HCEC 1CT (cell line): ENCODE measurements around the gene ANTXRL.
"Not testable (repeated sequence)": the region's sequence is repeated elsewhere in the genome, so short reads cannot be mapped to it uniquely, and the experiment has no call there.

ENCODE experiments used
- DNase-seq: peaks from one replicate; pipeline ENCODE4 v3.0.0-alpha.2; 2017

ANTXRL gene

DNA sequence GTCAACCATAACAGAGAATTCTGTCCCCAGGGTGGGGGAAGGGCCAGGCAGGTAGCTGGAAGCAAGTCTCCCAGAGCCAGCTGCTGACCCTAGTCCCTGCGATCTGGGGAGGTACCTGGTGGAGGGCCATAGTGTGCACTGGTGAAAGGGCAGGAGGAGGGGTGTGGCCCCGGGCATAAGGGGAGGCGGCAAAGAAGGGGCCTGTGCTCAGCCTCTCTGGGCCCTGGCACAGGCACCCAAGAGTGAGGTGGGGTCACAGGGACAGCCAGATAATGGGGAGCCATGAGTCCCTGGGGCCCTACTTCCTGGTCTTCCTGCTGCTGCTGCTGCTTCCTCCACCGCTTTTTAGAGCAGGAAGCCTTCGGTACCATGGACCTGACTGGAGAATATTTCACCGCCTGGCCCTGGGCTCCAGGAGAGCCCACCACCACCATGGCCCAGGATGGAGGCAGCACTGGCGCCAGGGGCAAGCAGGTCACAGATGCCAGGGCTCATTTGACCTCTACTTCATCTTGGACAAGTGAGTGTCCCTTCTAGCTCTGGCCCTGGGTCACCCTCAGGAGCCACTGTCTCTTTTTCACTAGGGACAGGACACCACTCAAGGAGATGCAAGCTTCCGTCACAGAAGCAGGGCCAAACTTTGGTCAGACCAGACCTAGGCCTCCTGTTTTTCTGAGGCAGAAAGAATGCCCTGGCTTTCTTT, at the start of gene ANTXRL:
Gene ANTXRL, plus strand, starts transcription at position 7 of the 703 bp plus-strand sequence. Its CDS starts 266 bp downstream, at position 273.
- DNase-seq: no peak

DNA sequence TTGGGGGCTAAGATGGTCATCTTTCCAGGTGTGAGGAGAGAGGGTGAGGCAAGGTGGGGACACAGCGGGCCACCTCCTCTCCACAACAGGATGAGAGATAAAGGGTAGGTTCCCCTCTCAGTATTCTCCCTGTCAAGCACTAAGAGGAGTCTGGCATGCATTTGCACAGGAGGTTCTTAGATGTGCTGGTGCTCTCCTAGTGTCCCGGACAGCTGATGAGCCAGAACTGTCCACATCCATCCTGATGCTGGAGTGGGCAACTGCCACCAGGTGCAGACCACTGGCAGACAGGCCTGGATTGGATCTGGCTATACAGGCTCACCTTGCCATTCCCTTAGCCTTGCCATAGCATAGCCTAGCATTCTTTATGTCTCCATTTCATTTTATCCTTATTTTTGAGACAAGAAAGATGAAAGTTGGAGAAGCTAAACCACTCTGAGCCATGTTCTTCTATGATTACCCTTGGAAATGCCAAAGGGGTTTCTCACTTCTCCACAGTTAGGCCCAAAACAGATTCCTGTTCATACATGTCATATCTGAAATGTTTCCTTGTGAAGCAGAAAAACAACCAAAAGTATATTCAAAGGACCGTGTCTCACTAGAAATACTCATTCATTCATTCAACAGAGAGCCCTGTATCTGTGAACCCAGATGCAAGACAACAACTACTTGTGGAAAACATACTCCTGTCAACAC, 48.8 kb upstream of the ANTXRL start:
- DNase-seq: no peak

DNA sequence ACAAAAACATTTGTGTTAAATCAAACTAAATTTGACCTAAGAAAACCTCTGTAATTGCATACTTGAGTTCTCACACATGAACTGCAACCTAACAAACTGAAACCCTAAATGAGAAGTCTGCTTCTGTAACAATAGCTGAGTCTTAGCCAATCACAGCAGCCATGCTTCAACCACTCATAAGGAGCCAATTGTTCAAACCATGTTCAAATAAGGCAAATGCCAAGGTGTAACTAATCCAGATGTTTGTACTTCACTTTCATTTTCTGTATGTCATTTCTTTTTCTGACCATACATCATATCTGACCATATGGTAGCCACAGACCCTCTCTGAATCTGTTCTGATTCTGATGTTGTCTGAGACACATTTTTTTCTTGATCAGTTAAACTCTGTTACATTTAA, 47.5 kb upstream of the ANTXRL start:
- no peak for DNase-seq

- no peak for DNase-seq
These were observed 46.7 kb upstream of the ANTXRL start for GRCh38 chr10:46239993-46240683.

DNA sequence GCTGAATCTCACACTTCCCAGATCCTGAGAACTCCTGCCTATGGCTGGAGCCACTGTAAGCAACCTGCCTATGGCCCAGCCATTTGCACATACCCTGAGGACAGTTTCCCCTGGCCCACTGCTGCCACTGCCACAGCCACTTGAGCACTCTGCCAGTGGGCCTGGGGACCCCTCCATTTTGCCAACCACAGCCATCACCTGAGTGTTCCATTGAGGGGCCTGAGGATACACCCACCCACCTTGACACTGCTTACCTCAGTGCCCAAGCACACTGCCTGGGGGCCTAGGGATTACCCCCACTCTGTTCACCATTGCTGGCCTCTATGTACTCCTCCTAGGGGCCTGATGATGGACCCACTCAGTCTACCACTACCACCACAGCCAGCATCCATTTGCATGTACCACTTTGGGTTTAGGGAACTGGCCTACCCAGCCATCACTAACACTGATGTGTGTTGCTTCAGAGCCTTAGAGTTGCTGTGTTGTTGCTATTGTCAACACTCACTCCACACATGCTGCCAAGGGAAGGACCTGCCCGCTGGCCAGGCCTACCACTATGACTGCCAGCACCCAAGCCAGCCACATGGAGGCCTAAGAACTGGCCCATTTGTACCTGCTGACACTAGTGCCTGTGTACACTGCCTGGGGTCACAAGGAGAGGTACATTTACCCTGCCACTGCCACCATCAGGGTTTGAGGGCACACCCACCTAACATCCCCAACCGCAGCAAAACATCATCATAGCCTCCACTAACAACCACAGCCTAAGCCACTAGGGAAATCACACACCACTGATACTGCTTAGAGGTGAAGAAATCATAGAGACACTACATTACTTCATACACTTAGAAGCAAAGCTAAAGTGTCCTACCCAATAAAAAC, 45.9 kb upstream of the ANTXRL start:
- no peak for DNase-seq

DNA sequence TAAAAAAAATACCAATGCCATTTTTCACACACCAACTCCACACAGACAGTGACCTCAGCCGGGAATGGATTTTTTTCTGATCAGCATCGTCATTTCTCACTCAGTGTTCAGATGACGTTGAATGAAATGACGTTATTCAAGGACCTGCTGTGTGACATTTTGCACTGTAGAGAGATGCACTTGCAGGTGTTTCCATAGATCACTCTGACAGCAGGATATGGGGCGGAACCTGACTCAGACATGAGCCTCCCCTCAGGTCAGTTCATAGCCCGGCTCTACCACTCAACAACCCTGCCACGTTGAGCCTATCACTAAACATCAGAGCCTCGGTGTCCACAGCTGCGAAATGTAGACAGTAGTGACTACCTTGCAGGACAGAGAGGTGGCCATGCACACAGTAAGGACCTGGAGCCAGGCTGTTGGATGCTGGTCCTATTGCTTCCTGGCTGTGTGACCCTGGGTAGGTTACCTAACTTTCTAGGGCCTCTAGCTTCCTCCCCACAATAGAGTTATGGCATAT, 41.4 kb upstream of the ANTXRL start:
- no peak for DNase-seq

DNA sequence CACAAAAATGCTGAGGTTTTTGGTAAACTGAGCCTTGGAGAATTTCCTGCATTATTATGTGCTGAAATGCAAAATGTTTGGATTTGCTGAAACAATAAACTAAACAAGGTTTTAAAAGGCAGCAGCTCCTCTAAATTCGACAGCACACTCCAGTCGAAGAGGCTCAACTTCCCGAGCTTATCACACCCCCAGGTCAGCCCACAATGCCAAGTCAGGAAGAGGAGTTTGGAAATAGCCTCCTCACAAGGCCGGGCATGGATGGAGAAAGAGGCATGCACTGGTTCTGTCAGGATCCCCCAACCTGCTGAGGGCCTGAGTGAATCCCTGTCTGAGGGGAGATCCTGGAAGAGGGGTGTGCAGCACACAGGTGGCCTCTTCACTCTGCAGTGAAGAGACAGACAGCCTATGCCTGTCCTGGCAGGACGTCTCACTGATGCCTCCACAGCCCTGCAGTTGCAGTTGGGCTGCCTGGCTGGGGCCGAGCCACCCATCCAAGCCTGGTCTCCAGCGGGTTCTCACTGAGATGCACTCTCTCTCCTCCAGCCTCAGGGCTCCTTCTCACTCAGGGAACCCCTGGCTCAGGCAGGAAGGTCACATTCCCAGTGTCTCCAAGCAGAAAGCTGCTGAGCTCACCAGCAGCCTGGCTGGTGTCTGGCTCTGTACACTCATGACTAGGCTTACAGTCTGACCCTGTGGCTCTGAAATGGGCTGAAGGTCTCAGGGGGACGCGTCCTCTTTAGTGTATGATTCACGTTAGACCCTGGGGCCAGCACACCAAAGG, 40.2 kb upstream of the ANTXRL start:
- DNase-seq: not testable (repeated sequence)

GRCh38 chr10:46247181-46247475, 39.7 kb upstream of the ANTXRL start:
- DNase-seq: no peak

GRCh38 chr10:46247808-46248569, 38.8 kb upstream of the ANTXRL start:
- no peak for DNase-seq

DNA sequence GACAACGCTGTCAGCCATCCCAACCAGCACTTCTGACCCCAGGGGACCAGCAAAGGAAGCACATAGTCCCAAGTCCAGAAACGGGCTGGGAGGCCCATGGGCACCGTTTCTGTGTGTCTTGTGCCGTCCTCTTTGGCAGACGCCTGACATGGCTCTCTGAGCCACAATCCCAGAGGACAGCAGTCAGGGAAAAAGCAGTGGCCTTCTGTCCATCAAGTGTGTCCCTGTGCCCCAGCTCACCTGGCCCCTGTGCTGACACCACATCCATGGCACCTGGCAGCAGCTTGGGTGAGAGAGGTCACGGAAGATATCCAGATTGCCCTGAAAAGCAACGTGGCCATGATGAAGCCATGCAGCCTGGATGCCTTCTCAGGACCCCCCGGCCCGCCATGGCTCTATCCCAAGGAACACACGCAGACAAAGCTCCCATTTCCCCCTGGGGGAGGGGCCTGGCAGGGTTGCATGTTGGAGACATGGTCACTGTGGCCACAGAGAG, 38.1 kb upstream of the ANTXRL start:
- no peak for DNase-seq

DNA sequence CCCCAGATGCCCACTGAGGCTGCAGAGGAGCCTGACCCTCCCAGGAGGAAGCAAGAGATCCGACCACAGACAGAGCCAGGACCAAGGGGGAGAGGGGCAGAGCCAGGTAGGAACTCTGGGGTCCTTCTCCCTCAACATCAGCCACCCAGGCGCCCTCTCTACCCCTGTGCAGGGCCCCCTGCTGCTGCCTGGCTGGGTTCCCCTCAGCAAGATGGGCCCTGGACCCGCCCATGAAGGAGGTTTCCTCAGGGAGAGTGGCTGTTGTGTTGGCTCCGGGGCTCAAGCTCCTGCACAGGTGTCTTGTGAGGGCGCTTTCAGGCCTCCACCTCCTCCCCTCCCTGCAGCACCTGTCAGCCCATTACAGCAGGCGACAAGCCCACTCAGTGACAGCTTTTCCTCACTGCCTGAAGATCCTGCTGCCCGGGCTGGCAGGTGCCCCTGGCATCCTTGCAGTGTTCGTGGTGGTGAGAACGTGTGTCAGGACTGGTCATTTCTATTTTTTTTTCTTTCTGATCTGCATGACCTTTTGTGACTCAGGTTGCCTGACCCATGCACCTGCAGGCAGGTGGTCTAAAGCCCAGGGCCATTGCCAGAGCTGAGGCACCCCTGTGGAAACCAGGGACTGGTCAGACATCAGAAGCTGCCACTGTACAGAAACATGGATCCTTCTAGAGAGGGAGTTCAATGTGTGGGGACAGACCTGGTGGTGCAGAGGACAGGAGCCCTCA, 37.0 kb upstream of the ANTXRL start:
- DNase-seq: not testable (repeated sequence)

GRCh38 chr10:46250481-46250880, 36.3 kb upstream of the ANTXRL start:
- DNase-seq: no peak

- DNase-seq: no peak
These were observed 35.6 kb upstream of the ANTXRL start for GRCh38 chr10:46250898-46251856.

- no peak for DNase-seq
These were observed 34.6 kb upstream of the ANTXRL start for GRCh38 chr10:46251857-46252847.

DNA sequence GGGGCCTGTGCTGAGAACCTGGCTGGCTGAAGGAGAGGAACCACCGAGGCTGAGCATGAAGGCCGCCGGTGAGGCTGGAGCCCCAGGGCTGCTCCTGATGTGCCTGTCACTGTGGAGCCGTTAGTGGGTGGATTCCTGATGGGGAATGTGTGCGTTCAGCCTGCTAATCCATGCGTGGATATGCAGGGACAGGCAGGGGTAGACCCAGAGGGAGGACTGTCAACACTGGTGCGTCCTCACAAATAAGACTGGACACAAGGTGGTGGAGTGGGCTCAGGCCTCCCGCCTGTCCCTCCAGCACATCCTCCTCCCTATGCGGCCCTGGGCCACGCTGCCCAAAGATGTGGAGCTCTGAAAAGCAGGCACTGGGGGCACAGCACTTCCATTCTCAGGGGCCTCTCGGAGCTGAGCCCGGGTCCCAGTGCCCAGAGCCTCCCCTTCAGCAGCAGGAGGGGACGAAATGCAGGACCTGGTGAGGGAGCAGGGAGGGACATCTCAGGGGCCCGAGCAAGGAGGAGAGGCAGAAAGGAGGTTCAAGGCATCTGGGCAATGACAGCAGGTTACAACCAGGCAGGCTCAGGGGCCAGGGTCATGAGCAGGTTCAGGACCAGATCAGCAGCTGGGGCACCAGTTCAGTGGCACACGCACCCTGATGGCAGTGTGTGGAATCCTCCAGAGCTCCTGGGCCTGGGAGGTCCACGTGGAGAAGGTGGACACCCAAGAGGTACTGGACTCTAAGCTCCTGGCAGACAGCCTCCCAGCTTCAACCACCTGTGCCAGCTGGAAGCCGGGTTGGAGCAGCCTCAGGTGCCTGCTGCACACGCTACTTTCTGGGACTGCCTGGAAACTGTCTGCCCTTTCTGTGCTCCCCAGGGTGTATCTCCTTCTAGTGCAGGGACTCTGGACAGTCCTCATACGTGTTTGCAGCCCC, 33.5 kb upstream of the ANTXRL start:
- no peak for DNase-seq

GRCh38 chr10:46254007-46254383, 32.8 kb upstream of the ANTXRL start:
- no peak for DNase-seq

DNA sequence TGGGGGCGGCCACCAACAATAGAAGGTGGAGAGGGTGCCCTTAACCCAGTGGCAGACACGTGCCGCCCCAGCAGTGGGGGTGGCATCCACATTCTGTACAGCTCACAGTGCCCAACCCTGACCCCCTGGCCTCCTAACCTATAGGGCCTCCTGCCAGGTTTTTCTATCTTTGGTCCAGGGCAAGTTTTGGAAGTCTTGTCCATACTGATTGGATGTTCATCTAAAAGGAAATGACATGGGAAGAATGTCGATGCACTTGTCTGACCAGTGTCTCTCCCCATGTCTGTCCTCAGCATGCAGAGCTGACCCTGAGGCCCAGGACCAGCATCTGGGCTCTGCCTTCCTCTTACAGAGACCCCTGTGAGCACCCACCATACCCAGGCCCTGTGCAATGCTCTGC, 32.3 kb upstream of the ANTXRL start:
- DNase-seq: no peak
